Articular chondrocyte of knee joint (primary cell): ENCODE data around the gene AHRR. TPM values are rescaled to one million over a fixed set of nuclear protein-coding genes. Genes with fewer than 3 reads are reported as not detected.

Experiments used
- total RNA-seq: library from RNA; depleted of rRNA; stranded (reverse); fragments of >200 nt; gene quantifications from 2 replicates; pipeline ENCODE4 v1.2.3, GENCODE V29; 2012

Gene AHRR
- 20.1 and 21.1 TPM in 2 replicates for total RNA-seq

GRCh38 chr5:321230-321725 is at the start of gene AHRR:
AHRR (plus strand) TSS chr5:321714; CDS start chr5:343903, 22,189 bp downstream.

DNA sequence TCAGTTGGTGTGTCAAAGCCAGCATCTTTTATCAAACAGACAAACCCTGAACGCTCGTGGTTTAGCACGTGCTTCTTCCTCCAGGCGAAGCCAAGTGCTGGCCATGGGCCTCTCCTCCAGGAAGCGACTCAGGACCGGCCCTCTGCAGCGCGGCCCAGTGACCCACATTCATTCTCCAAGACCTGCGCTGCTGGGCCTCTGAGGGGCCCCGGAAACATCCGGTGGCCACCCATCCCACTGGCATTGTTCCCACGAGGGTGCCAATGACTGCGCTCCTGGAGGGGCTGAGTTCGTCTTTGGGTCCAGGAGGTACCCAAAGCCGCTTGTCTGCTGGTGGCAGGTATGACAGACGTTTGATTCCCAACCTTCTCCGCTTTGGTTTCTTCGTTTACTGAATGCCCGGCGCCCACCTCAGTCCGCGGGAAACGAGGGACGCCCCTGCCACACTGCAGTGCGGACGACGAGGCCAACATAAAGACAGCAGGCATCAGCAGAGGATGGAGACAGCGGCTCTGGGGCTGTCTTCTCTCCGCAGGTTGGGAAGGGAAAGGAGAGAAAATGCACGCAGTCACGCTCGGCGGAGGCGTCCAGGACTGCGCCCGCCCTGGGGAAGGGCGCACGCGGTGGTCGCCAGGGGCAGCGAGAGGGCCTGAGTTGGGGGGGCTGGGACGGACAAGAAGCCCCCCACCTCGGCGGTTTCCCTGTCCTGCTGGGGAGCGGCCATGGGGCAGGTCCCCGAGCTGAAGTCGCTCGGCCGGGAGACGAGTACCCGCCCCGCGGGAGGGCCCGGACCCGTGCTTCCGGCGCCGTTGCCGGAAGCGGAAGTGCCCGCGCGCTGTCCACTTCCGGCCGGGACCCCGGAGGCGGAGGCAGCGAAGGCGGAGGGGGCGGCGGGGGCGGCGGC is 121.1 kb downstream of the AHRR start, which contains the start of gene EXOC3:
TSS of gene EXOC3 (plus strand) at position 842 of the 904 bp plus-strand sequence. CDS start 3,030 bp downstream, outside the sequence.

Other genes starting within 250 kb of the AHRR start
- under 0.01 TPM in 2 replicates for gene PLEKHG4B, start 229.5 kb upstream of the AHRR start, total RNA-seq
- gene LRRC14B, start 130.2 kb upstream of the AHRR start, total RNA-seq = not detected in 2 replicates
- gene CCDC127, start 103.6 kb upstream of the AHRR start, total RNA-seq = 8.1 and 8.2 TPM in 2 replicates
- gene SDHA, start 103.4 kb upstream of the AHRR start, total RNA-seq = 95.6 and 112 TPM in 2 replicates
- gene PDCD6, start 50.1 kb upstream of the AHRR start, total RNA-seq = 68.6 and 81.8 TPM in 2 replicates
- 37.1 and 37.9 TPM in 2 replicates for gene EXOC3, start 121.5 kb downstream of the AHRR start, total RNA-seq
- 1.1 and 1.3 TPM in 2 replicates for gene SLC9A3, start 202.7 kb downstream of the AHRR start, total RNA-seq